ENCODE data around the gene SYNGR4.

DNA sequence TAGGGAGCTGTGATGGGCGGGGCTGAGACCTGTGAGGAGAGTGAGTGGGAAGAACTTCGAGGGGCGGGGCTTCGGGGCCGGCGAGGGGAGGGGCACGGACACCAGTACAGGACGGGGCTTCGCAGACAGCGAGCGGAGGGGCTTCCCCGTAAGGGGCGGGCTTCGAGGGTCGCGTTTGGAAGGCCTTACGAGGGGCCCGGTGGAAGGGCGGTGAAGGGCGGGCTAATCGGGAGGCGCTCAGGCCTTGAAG is 42.9 kb upstream of the SYNGR4 start:
- TF ChIP-seq, protein P1, sequence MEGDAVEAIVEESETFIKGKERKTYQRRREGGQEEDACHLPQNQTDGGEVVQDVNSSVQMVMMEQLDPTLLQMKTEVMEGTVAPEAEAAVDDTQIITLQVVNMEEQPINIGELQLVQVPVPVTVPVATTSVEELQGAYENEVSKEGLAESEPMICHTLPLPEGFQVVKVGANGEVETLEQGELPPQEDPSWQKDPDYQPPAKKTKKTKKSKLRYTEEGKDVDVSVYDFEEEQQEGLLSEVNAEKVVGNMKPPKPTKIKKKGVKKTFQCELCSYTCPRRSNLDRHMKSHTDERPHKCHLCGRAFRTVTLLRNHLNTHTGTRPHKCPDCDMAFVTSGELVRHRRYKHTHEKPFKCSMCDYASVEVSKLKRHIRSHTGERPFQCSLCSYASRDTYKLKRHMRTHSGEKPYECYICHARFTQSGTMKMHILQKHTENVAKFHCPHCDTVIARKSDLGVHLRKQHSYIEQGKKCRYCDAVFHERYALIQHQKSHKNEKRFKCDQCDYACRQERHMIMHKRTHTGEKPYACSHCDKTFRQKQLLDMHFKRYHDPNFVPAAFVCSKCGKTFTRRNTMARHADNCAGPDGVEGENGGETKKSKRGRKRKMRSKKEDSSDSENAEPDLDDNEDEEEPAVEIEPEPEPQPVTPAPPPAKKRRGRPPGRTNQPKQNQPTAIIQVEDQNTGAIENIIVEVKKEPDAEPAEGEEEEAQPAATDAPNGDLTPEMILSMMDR (IDR thresholded peaks at IDR 0.05), result no peak
- TF ChIP-seq POLR2A (IDR thresholded peaks at IDR 0.05), result no peak

Measured in Peyer's patch (tissue), 4 donors.